ENCODE results near the gene AADACL4.

DNA sequence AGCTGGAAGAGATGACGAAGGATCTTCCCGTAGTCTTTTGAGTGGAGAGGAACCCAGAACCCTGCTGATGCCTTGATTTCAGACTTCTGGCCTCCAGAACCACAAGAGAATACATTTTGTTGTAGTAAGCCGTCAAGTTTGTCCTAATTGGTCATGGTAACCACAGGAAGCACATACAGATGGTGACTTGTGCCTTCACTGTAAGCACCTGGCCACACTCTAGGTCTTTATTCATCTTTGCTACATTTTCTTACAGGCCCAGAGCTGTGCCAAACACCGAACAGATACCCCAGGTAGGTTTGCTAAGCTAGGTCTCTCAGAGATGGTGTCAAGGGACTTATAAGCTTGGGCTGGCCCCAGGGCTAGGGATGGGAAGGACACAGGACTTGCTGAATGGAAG, 30.7 kb upstream of the AADACL4 start:
- TF ChIP-seq POLR2AphosphoS5 (IDR thresholded peaks at IDR 0.05; ENCODE audit: low read depth) = no peak
- TF ChIP-seq, protein P1, sequence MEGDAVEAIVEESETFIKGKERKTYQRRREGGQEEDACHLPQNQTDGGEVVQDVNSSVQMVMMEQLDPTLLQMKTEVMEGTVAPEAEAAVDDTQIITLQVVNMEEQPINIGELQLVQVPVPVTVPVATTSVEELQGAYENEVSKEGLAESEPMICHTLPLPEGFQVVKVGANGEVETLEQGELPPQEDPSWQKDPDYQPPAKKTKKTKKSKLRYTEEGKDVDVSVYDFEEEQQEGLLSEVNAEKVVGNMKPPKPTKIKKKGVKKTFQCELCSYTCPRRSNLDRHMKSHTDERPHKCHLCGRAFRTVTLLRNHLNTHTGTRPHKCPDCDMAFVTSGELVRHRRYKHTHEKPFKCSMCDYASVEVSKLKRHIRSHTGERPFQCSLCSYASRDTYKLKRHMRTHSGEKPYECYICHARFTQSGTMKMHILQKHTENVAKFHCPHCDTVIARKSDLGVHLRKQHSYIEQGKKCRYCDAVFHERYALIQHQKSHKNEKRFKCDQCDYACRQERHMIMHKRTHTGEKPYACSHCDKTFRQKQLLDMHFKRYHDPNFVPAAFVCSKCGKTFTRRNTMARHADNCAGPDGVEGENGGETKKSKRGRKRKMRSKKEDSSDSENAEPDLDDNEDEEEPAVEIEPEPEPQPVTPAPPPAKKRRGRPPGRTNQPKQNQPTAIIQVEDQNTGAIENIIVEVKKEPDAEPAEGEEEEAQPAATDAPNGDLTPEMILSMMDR (IDR thresholded peaks at IDR 0.05; ENCODE audit: insufficient read depth, low read length) = no peak
- TF ChIP-seq, protein P2, sequence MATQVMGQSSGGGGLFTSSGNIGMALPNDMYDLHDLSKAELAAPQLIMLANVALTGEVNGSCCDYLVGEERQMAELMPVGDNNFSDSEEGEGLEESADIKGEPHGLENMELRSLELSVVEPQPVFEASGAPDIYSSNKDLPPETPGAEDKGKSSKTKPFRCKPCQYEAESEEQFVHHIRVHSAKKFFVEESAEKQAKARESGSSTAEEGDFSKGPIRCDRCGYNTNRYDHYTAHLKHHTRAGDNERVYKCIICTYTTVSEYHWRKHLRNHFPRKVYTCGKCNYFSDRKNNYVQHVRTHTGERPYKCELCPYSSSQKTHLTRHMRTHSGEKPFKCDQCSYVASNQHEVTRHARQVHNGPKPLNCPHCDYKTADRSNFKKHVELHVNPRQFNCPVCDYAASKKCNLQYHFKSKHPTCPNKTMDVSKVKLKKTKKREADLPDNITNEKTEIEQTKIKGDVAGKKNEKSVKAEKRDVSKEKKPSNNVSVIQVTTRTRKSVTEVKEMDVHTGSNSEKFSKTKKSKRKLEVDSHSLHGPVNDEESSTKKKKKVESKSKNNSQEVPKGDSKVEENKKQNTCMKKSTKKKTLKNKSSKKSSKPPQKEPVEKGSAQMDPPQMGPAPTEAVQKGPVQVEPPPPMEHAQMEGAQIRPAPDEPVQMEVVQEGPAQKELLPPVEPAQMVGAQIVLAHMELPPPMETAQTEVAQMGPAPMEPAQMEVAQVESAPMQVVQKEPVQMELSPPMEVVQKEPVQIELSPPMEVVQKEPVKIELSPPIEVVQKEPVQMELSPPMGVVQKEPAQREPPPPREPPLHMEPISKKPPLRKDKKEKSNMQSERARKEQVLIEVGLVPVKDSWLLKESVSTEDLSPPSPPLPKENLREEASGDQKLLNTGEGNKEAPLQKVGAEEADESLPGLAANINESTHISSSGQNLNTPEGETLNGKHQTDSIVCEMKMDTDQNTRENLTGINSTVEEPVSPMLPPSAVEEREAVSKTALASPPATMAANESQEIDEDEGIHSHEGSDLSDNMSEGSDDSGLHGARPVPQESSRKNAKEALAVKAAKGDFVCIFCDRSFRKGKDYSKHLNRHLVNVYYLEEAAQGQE (IDR thresholded peaks at IDR 0.05; ENCODE audit: insufficient replicate concordance, low read depth) = no peak
